ENCODE data around the gene DGAT2. TPM values are rescaled to one million over a fixed set of nuclear protein-coding genes. Genes with fewer than 3 reads are reported as not detected.

Gene DGAT2
- total RNA-seq, 1 experiment from 2014 or later, result 2.8 TPM

DNA sequence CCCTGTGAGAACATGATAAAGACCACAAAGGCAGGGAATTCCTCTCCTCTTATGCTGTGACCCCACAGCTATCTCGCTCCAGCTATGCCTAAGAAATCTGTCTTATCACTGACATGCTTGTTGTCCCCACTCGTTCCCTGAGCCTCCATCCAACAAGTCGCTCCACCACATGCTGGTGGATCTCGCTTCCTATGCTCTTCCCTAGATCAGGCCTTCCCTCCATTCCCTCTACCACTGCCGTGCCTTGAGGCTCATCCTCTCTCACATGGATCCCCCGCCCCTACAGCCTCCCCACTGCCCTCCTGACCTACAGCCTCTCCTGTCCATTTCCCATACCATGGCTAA lies 1.4 kb upstream of the DGAT2 start:
- Mint-ChIP-seq H3K36me3 (ENCODE audit: insufficient read depth in 1 of 3, low read depth in 3 of 3) (no peaks in the 10 kb centered on the region; a peak in 1 of 7 replicates), H3K27ac (no peak overlapping the region; a peak in 1 of 7 replicates), H3K9me3 (peaks cover 0 to 7% of the 10 kb centered on the region in 2 experiments; a peak in 2 of 5 replicates), H3K27me3 (ENCODE audit: low read depth) (peaks cover 83% of the 10 kb centered on the region), H3K4me1 (peaks cover 26 to 34% of the 10 kb centered on the region in 2 experiments), H3K4me3 (no peak overlapping the region; a peak in 1 of 5 replicates)
- no peak for DNase-seq
- no peak overlapping the region for H3T11ph ChIP-seq (ENCODE audit: low read length)
- TF ChIP-seq, protein P1, sequence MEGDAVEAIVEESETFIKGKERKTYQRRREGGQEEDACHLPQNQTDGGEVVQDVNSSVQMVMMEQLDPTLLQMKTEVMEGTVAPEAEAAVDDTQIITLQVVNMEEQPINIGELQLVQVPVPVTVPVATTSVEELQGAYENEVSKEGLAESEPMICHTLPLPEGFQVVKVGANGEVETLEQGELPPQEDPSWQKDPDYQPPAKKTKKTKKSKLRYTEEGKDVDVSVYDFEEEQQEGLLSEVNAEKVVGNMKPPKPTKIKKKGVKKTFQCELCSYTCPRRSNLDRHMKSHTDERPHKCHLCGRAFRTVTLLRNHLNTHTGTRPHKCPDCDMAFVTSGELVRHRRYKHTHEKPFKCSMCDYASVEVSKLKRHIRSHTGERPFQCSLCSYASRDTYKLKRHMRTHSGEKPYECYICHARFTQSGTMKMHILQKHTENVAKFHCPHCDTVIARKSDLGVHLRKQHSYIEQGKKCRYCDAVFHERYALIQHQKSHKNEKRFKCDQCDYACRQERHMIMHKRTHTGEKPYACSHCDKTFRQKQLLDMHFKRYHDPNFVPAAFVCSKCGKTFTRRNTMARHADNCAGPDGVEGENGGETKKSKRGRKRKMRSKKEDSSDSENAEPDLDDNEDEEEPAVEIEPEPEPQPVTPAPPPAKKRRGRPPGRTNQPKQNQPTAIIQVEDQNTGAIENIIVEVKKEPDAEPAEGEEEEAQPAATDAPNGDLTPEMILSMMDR (conservative IDR thresholded peaks at IDR 0.05), result no peak
- no peak overlapping the region for H3K23ac ChIP-seq (ENCODE audit: insufficient read length, low read depth, low read length)
- H3K4ac ChIP-seq (ENCODE audit: low read depth, low read length), result no peak overlapping the region
- H3K18ac ChIP-seq (ENCODE audit: insufficient read length, low read depth, low read length), result no peak overlapping the region
- H3K4me2 ChIP-seq (ENCODE audit: insufficient read depth, insufficient read length, low read length), result no peak overlapping the region
- peaks cover 3% of the 10 kb centered on the region for H3K23me2 ChIP-seq (ENCODE audit: insufficient read length, low read depth, low read length, poor library complexity, severe bottlenecking)
- no CpG with 5 or more reads among the region's 6 CpGs for WGBS (ENCODE audit: extremely low coverage, insufficient read length, low lambda C conversion rate)
- H2BK15ac ChIP-seq (ENCODE audit: low read depth, low read length), result no peak overlapping the region
- no peak overlapping the region for H2AK5ac ChIP-seq (ENCODE audit: insufficient read length, low read length)
- H3K27me3 ChIP-seq (ENCODE audit: insufficient read depth, low read length), result peaks cover 17% of the 10 kb centered on the region; the same call in 1 of the 2 replicates
- no peak overlapping the region for H3K56ac ChIP-seq (ENCODE audit: insufficient read length, low read depth, low read length)
- no peak overlapping the region for H3K9ac ChIP-seq (ENCODE audit: extremely low read depth, insufficient read length, low read length)
- H4K91ac ChIP-seq (ENCODE audit: insufficient read length, low read depth, low read length), result no peak overlapping the region
- H2BK20ac ChIP-seq (ENCODE audit: low read depth, low read length, poor library complexity, severe bottlenecking), result no peak overlapping the region
- H4K20me1 ChIP-seq (ENCODE audit: control insufficient read depth, insufficient read depth, insufficient read length), result no peaks in the 10 kb centered on the region
- no peak overlapping the region for H3K27ac ChIP-seq (ENCODE audit: insufficient read length, low read depth, low read length)
- no peak overlapping the region for H3K14ac ChIP-seq (ENCODE audit: insufficient read depth, low read length)
- no peak overlapping the region for H2BK120ac ChIP-seq (ENCODE audit: low read depth, low read length, poor library complexity, severe bottlenecking)
- no peaks in the 10 kb centered on the region for H3K9me3 ChIP-seq (ENCODE audit: control insufficient read depth, low read depth, low read length)
- H4K8ac ChIP-seq (replicated peaks; ENCODE audit: insufficient read length, low read depth, low read length), result no peak overlapping the region
- no peaks in the 10 kb centered on the region for H3K4me1 ChIP-seq (ENCODE audit: insufficient read depth, low read length)
- no peak overlapping the region for H2AFZ ChIP-seq (ENCODE audit: low read length)
- H3K79me1 ChIP-seq (ENCODE audit: insufficient read depth, low read depth, low read length, poor library complexity, severe bottlenecking), result no peaks in the 10 kb centered on the region
- H3K79me2 ChIP-seq (ENCODE audit: insufficient read depth, low read length), result no peaks in the 10 kb centered on the region
- no peak overlapping the region for H4K5ac ChIP-seq (ENCODE audit: insufficient read length, low read depth, low read length)
- H2BK5ac ChIP-seq (ENCODE audit: insufficient read length, low read length), result no peak overlapping the region
- no peak overlapping the region for H2BK12ac ChIP-seq (ENCODE audit: insufficient read length, low read depth, low read length)
